GM12872 (cell line): ENCODE results near the gene KDM5B.

Source experiments
- CTCF ChIP-seq: IDR thresholded peaks from 3 replicates; pipeline ENCODE4 v1.5.1; 2011; ENCODE audit warnings: low read depth, mild to moderate bottlenecking, low read length, moderate library complexity; ENCODE audit not compliant: insufficient read depth

Gene KDM5B

GRCh38 chr1:202685641-202686040 is 122.6 kb downstream of the KDM5B start:
- TF ChIP-seq CTCF: no peak

GRCh38 chr1:202684716-202685115 is 123.5 kb downstream of the KDM5B start:
- no peak for TF ChIP-seq CTCF

- TF ChIP-seq CTCF: no peak
These were observed 125.2 kb downstream of the KDM5B start for GRCh38 chr1:202683029-202683428.

GRCh38 chr1:202682477-202682876 is 125.7 kb downstream of the KDM5B start:
- no peak for TF ChIP-seq CTCF

- no peak for TF ChIP-seq CTCF
These were observed 126.3 kb downstream of the KDM5B start for GRCh38 chr1:202681736-202682420.

- no peak for TF ChIP-seq CTCF
These were observed 127.5 kb downstream of the KDM5B start for GRCh38 chr1:202680586-202681352.

GRCh38 chr1:202679406-202680177 is 128.6 kb downstream of the KDM5B start:
- no peak for TF ChIP-seq CTCF
